Transverse colon (tissue), 3 donors: ENCODE data around the gene MESP2.

ENCODE experiments used
- CTCF ChIP-seq, 5 experiments: fragments of 200-600 bp in 3 of 5; fragments of 450-650 bp in 2 of 5; sonication (generic) in 3 of 5; IDR thresholded peaks; 1 replicate in 2 of 5; 2 replicates in 3 of 5; pipeline ENCODE4 v1.5.1; 2016 to 2017; ENCODE audit warnings: antibody characterized with exemption in 5 of 5, inconsistent platforms in 3 of 5, mild to moderate bottlenecking in 2 of 5, moderate library complexity in 1 of 5
- POLR2A ChIP-seq: fragments of 450-650 bp; IDR thresholded peaks from one replicate; pipeline ENCODE4 v1.6.1; 2016; ENCODE audit warnings: antibody characterized with exemption, mild to moderate bottlenecking, moderate library complexity

GRCh38 chr15:89817701-89818280 is 41.7 kb downstream of the MESP2 start:
- TF ChIP-seq POLR2A (no peak), CTCF (IDR thresholded peaks at IDR 0.05) (no peak)
